Uterus (tissue), 4 donors: Measurements from ENCODE around the gene OPRM1. TPM values are rescaled to one million over a fixed set of nuclear protein-coding genes. Genes with fewer than 3 reads are reported as not detected.

Experiments
- DNase-seq, 2 donors: peaks; one replicate each; pipeline ENCODE4 v3.0.0-alpha.2; 2019 to 2020
- H3K27ac ChIP-seq, 2 donors: fragments of 200-600 bp; sonication (generic); 1 replicate in 1 of 2; 2 replicates in 1 of 2; pipeline ENCODE4 v1.5.1; 2016 to 2018
- H3K27me3 ChIP-seq, 2 donors: fragments of 200-600 bp; sonication (generic); one replicate each; pipeline ENCODE4 v1.5.1; 2018 to 2019; ENCODE audit warnings: control low read depth in 1 of 2
- H3K36me3 ChIP-seq, 2 donors: fragments of 200-600 bp; sonication (generic); one replicate each; pipeline ENCODE4 v1.5.1; 2019; ENCODE audit warnings: control low read depth in 1 of 2
- H3K4me1 ChIP-seq, 2 donors: fragments of 200-600 bp; sonication (generic); one replicate each; pipeline ENCODE4 v1.5.1; 2018 to 2019; ENCODE audit warnings: control low read depth in 1 of 2
- H3K4me3 ChIP-seq, 2 donors: fragments of 200-600 bp; sonication (generic); 1 replicate in 1 of 2; 2 replicates in 1 of 2; pipeline ENCODE4 v1.5.1; 2018 to 2019; ENCODE audit warnings: mild to moderate bottlenecking in 1 of 2
- H3K9me3 ChIP-seq, 2 donors: fragments of 200-600 bp; sonication (generic); one replicate each; pipeline ENCODE4 v1.5.1; 2019; ENCODE audit warnings: control low read depth in 1 of 2
- POLR2A ChIP-seq, 2 donors: fragments of 450-650 bp; IDR thresholded peaks; one replicate each; pipeline ENCODE4 v1.6.1; 2016; ENCODE audit warnings: antibody characterized with exemption in 2 of 2, mild to moderate bottlenecking in 1 of 2, moderate library complexity in 1 of 2
- intact Hi-C: fragments of 100-400 bp; cut with DNase I; formaldehyde crosslinking; loops from one replicate; pipeline ENCODE4 v1.15.1; 2023; ENCODE audit warnings: low total_unique reads
- total RNA-seq, 4 donors: library from RNA; depleted of rRNA in 3 of 4; stranded (reverse); fragments of >200 nt in 3 of 4; gene quantifications; one replicate each; pipeline versions ENCODE4 v1.1.0 to v1.2.4, GENCODE V29; 2014 to 2023
- TF ChIP-seq, protein P1 (sequence below), 4 experiments: fragments of 200-600 bp in 2 of 4; fragments of 450-650 bp in 2 of 4; sonication (generic) in 2 of 4; IDR thresholded peaks; one replicate each; pipeline ENCODE4 v1.5.1; 2016 to 2019; ENCODE audit warnings: antibody characterized with exemption in 4 of 4, mild to moderate bottlenecking in 2 of 4, moderate library complexity in 1 of 4
- donor health status: DM: yes; HTN: yes; CAD: no.

Gene OPRM1
- total RNA-seq, 4 donors from 2014 or later: 0.14 TPM; not detected in 3

DNA sequence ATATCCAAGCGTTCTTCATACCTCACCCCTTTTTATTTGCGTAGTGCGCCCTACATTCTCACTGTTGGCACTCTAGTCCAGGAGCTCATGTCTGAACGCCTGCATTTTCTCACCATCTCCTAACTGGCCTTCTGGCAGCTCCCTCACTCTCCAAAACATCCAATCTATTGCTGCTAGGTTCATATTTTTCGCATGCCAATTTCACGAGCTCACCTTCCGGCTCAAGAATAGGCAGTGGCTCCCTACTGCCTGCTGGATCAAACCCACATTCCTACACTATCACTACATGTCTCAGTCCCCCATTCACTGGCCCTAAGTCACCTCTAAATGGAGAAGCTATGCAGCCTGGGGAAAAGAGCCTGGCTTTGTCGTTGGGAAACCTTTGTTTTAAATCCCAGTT lies 202.5 kb downstream of the OPRM1 start:
- Histone ChIP-seq H3K4me3 (no peak overlapping the region), H3K27me3 (no peaks in the 10 kb centered on the region), H3K4me1 (no peaks in the 10 kb centered on the region), H3K36me3 (no peaks in the 10 kb centered on the region), H3K27ac (no peak overlapping the region), H3K9me3 (no peaks in the 10 kb centered on the region)
- intact Hi-C loops: no loop called here
- no peak for TF ChIP-seq POLR2A (IDR thresholded peaks at IDR 0.05)
- TF ChIP-seq, protein P1, sequence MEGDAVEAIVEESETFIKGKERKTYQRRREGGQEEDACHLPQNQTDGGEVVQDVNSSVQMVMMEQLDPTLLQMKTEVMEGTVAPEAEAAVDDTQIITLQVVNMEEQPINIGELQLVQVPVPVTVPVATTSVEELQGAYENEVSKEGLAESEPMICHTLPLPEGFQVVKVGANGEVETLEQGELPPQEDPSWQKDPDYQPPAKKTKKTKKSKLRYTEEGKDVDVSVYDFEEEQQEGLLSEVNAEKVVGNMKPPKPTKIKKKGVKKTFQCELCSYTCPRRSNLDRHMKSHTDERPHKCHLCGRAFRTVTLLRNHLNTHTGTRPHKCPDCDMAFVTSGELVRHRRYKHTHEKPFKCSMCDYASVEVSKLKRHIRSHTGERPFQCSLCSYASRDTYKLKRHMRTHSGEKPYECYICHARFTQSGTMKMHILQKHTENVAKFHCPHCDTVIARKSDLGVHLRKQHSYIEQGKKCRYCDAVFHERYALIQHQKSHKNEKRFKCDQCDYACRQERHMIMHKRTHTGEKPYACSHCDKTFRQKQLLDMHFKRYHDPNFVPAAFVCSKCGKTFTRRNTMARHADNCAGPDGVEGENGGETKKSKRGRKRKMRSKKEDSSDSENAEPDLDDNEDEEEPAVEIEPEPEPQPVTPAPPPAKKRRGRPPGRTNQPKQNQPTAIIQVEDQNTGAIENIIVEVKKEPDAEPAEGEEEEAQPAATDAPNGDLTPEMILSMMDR (IDR thresholded peaks at IDR 0.05): no peak
- no peak for DNase-seq

DNA sequence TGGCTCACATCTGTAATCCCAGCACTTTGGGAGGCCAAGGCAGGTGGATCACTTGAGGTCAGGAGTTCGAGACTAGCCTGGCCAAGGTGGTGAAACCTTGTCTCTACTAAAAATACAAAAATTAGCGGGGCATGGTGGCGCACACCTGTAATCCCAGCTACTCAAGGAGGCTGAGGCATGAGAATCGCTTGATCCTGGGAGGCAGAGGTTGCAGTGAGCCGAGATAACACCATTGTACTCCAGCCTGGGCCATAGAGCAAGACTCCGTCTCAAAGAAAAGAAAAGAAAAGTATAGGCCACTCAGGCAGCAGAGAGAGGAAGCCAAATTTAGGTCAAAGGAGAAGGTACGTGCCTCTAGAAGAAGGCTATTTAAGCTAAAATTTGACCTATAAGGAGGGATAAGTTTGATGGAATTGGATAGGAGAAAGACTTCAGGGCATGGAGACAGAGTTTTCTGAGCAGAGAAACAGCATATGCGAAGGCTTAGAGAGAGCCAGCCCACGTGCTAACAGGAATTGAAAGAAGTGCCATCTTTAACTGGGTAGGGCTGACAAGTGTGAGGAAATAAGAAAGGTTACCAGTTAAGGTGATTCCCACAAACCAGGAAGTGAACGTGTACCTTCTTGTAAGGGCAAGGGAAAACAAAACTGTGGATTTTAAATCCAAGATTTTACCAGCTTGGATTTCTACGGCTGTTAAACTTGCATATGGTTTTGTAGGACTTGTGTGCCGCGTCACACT lies 203.7 kb downstream of the OPRM1 start:
- H3K4me3 ChIP-seq: no peak overlapping the region

DNA sequence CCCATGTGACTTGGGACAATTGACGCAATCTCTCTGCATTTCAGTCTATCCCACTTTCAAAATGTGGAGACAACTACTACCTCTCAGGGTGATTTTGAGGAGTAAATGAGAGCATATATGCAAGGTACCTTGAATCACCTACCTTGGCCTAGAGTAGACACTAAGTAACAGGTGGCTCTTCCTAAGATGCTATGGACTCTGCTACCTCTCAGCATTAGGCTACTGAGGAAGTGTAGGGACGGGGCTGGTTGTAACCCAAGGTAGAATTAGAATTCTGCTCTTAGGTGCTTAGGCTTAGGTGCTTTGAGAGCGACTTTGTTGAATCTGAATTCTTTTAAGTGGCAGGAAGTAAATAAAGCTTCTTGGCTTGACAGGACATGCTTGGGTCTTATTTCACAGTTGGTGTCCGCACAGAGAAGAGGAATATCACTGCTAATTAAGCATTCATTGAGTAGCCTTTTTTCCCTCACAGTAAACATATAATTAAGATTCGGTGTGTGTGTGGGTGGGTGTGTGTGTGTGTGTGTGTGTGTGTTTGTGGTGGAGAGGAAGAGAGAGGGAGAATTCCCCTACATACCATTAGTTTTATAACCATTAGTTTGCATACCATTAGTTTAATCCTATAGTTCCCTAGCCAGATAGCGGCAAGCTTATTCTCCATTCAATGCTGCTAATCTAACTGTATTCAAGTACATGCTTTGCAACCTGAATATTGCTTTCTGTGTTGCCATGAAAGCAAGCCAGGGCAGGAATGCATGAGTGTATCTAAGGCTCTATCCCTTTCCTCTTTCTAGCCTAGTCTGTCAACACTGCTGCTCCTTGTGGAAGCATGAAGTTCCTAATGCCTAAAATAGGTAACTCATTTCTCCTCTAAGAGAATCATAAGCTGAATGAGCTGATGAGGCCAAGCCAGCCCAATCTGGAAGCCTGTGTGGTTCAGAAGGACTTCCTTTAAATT lies 205.0 kb downstream of the OPRM1 start:
- Histone ChIP-seq H3K9me3 (no peaks in the 10 kb centered on the region), H3K4me1 (no peaks in the 10 kb centered on the region), H3K27me3 (no peaks in the 10 kb centered on the region), H3K36me3 (no peaks in the 10 kb centered on the region), H3K4me3 (no peak overlapping the region), H3K27ac (no peak overlapping the region)
- TF ChIP-seq, protein P1 (IDR thresholded peaks at IDR 0.05): no peak
- TF ChIP-seq POLR2A (IDR thresholded peaks at IDR 0.05): no peak
- intact Hi-C loops: no loop called here
- DNase-seq: no peak

More for the DNA sequence above, 203.7 kb downstream of the OPRM1 start:
- TF ChIP-seq, protein P1 (IDR thresholded peaks at IDR 0.05): no peak
- Histone ChIP-seq H3K36me3 (no peaks in the 10 kb centered on the region), H3K9me3 (no peaks in the 10 kb centered on the region), H3K27ac (no peak overlapping the region), H3K4me1 (no peaks in the 10 kb centered on the region), H3K27me3 (no peaks in the 10 kb centered on the region)
- no peak for DNase-seq
- intact Hi-C loops: no loop called here

DNA sequence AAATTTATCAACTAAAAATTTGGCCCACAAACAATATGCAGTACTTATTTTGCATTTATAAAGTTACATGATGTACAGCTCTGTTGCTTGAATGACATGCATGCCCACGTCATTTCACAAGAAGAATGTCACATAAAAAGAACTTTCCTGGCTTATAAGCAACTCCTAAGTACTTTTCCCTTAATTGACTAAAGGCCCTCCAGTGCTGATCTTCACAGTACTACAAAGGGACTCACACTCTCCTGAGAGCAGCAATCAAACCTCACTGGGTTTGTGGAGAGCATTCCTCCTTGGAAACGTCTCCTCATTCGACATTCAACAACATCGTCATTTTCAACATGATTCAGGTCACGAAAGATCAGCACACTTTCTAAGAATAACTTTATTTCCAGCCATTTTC lies 206.5 kb downstream of the OPRM1 start:
- Histone ChIP-seq H3K36me3 (no peaks in the 10 kb centered on the region), H3K27ac (no peak overlapping the region), H3K9me3 (no peaks in the 10 kb centered on the region), H3K4me1 (no peaks in the 10 kb centered on the region), H3K27me3 (no peaks in the 10 kb centered on the region), H3K4me3 (no peak overlapping the region)
- TF ChIP-seq POLR2A (IDR thresholded peaks at IDR 0.05): no peak
- TF ChIP-seq, protein P1 (IDR thresholded peaks at IDR 0.05): no peak
- no peak for DNase-seq
- intact Hi-C loops: no loop called here

DNA sequence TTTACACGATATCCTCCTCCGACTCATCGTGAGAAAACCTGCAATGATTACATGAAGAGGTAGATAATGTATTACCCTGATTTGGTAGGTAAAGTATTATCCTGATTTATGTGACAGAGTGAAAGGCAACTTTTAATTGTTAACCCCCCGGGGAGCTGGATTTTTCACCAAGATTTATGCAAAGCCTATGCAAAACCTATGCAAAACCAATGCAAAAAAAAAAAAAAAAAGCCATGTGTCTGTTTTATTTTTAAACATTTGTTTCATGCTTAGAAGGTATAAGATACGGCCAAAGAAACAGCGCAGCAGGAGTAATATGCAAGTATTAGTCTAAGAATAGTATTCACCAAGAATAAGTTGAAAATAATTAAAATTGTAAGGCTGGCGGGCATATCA lies 207.7 kb downstream of the OPRM1 start:
- intact Hi-C loops: no loop called here

More for the DNA sequence above, 207.7 kb downstream of the OPRM1 start:
- no peaks in the 10 kb centered on the region for H3K36me3 ChIP-seq
- H3K9me3 ChIP-seq: no peaks in the 10 kb centered on the region
- TF ChIP-seq POLR2A (IDR thresholded peaks at IDR 0.05): no peak
- TF ChIP-seq, protein P1 (IDR thresholded peaks at IDR 0.05): no peak
- no peaks in the 10 kb centered on the region for H3K27me3 ChIP-seq
- no peaks in the 10 kb centered on the region for H3K4me1 ChIP-seq
- no peak overlapping the region for H3K4me3 ChIP-seq
- no peak for DNase-seq
- no peak overlapping the region for H3K27ac ChIP-seq
